ENCODE results near the gene TP53I3.

GRCh38 chr2:24087032-24087431 is 2.4 kb upstream of the TP53I3 start:
- TF ChIP-seq TAF1 (IDR thresholded peaks at IDR 0.05; ENCODE audit: low read depth) (no peak), TEAD4 (IDR thresholded peaks at IDR 0.05) (no peak), ZBTB7A (IDR thresholded peaks at IDR 0.05; ENCODE audit: low read depth) (no peak), USF1 (IDR thresholded peaks at IDR 0.05) (no peak), MAX (IDR thresholded peaks at IDR 0.05) (no peak), REST (IDR thresholded peaks at IDR 0.05; ENCODE audit: low read depth) (no peak), EP300 (IDR thresholded peaks at IDR 0.05; ENCODE audit: borderline replicate concordance) (no peak), CREB1 (IDR thresholded peaks at IDR 0.05; ENCODE audit: low read depth) (no peak), TCF12 (IDR thresholded peaks at IDR 0.05; ENCODE audit: low read depth) (no peak), NFIC (IDR thresholded peaks at IDR 0.05) (no peak), RAD21 (IDR thresholded peaks at IDR 0.05; ENCODE audit: low read depth) (no peak)

Data from Ishikawa (cell line).